K562 (cell line): ENCODE data around the gene SH2D7. TPM values are rescaled to one million over a fixed set of nuclear protein-coding genes. Genes with fewer than 3 reads are reported as not detected.

ENCODE experiments used
- ATAC-seq: fragments of 200-7000 bp; cut with Tn5 transposase; 3 replicates; pipeline ENCODE4 v1.9.1; 2020; ENCODE audit warnings: moderate library complexity
- BruUV-seq: library from RNA; stranded (reverse); fragments of 400-500 nt; replicated peaks from 2 replicates; lab custom pipeline; 2021; lab: Mats Ljungman, UMichigan
- CTCF ChIA-PET: fragments of 300-600 bp; formaldehyde crosslinking; extraction: SDS; loops from one replicate; lab custom pipeline; 2021; ENCODE audit warnings: low intra/inter-chr PET ratio; lab: Yijun Ruan, JAX
- POLR2A ChIA-PET: fragments of 300-600, 350-650 bp; sonication (Branson Sonifier 250); formaldehyde crosslinking; extraction: SDS; loops from one replicate; lab custom pipeline; 2021; ENCODE audit warnings: antibody characterized with exemption, inconsistent platforms; lab: Yijun Ruan, JAX
- DNase-seq, 4 experiments: peaks; one replicate each; pipeline versions ENCODE4 v3.0.0 to v3.0.0-alpha.2; 2011 to 2018; ENCODE audit warnings: low spot score in 3 of 4, mixed read lengths in 3 of 4; ENCODE audit errors: extremely low read depth in 1 of 4
- FAIRE-seq: peaks from 2 replicates; lab custom pipeline; 2011; peaks lifted over from hg19 to GRCh38; lab: Jason Lieb, UNC
- H2AFZ ChIP-seq: 2 replicates; pipeline ENCODE4 v1.6.0; 2011; ENCODE audit warnings: low read depth, low read length, control low read depth, inconsistent platforms
- H3K27ac ChIP-seq: fragments of 200-600 bp; 3 replicates; pipeline ENCODE4 v1.8.0; 2011; ENCODE audit warnings: low read depth, mild to moderate bottlenecking, control low read depth, inconsistent platforms, low read length, moderate library complexity, mixed read lengths; ENCODE audit errors: extremely low read depth
- H3K27me3 ChIP-seq, 2 experiments: fragments of 300-600 bp in 1 of 2; 2 replicates in 1 of 2; 3 replicates in 1 of 2; pipeline versions ENCODE4 v1.6.0 to v1.8.0; 2011; ENCODE audit warnings: inconsistent platforms in 2 of 2, low read length in 2 of 2, mild to moderate bottlenecking in 1 of 2, mixed read lengths in 1 of 2, moderate library complexity in 1 of 2; ENCODE audit not compliant: control insufficient read depth in 2 of 2, insufficient read depth in 2 of 2
- H3K36me3 ChIP-seq: fragments of 300-600 bp; 3 replicates; pipeline ENCODE4 v1.8.0; 2011; ENCODE audit warnings: mild to moderate bottlenecking, low read length, inconsistent platforms; ENCODE audit not compliant: control insufficient read depth, insufficient read depth
- H3K4me1 ChIP-seq, 2 experiments: fragments of 200-600 bp in 1 of 2; replicated peaks in 1 of 2; 2 replicates in 1 of 2; 3 replicates in 1 of 2; pipeline versions ENCODE4 v1.5.1 to v1.8.0; 2011; ENCODE audit warnings: inconsistent platforms in 2 of 2, low read length in 2 of 2, mild to moderate bottlenecking in 1 of 2, mixed read lengths in 1 of 2, moderate library complexity in 1 of 2; ENCODE audit not compliant: control insufficient read depth in 2 of 2, insufficient read depth in 2 of 2
- H3K4me2 ChIP-seq: 2 replicates; pipeline ENCODE4 v1.6.1; 2011; ENCODE audit warnings: low read length, control low read depth, inconsistent platforms, mixed read lengths; ENCODE audit not compliant: insufficient read depth
- H3K4me3 ChIP-seq: fragments of 200-600 bp; sonication (generic), shearing (Covaris generic); 2 replicates; pipeline ENCODE4 v1.5.1; 2016; ENCODE audit warnings: control low read depth, inconsistent platforms
- H3K79me2 ChIP-seq: fragments of 200-600 bp; 3 replicates; pipeline ENCODE4 v1.8.0; 2011; ENCODE audit warnings: low read length, inconsistent platforms; ENCODE audit not compliant: control insufficient read depth, insufficient read depth
- H3K9ac ChIP-seq, 2 experiments: 2 replicates each; pipeline versions ENCODE4 v1.6.0 to v1.6.1; 2011; ENCODE audit warnings: low read depth in 2 of 2, low read length in 2 of 2, control low read depth in 1 of 2, inconsistent platforms in 1 of 2, mild to moderate bottlenecking in 1 of 2, mixed read lengths in 1 of 2; ENCODE audit not compliant: insufficient read depth in 1 of 2
- H3K9me1 ChIP-seq: one replicate; pipeline ENCODE4 v1.6.0; 2011; ENCODE audit warnings: inconsistent platforms, mild to moderate bottlenecking, low read length, moderate library complexity; ENCODE audit not compliant: control insufficient read depth, insufficient read depth
- H3K9me3 ChIP-seq: replicated peaks from 2 replicates; pipeline ENCODE4 v1.5.1; 2011; ENCODE audit warnings: low read depth, low read length, inconsistent platforms; ENCODE audit not compliant: control insufficient read depth, insufficient read depth
- H4K20me1 ChIP-seq: replicated peaks from 2 replicates; pipeline ENCODE4 v1.6.1; 2011; ENCODE audit warnings: low read length, inconsistent platforms, mixed read lengths; ENCODE audit not compliant: control insufficient read depth, insufficient read depth
- EHMT2 ChIP-seq: fragments of 450-650 bp; IDR thresholded peaks from 2 replicates; pipeline ENCODE4 v1.6.1; 2018; ENCODE audit warnings: antibody characterized with exemption
- FOXM1 ChIP-seq, 2 experiments: fragments of 450-650 bp in 1 of 2; sonication (generic) in 1 of 2; formaldehyde crosslinking in 1 of 2; IDR thresholded peaks; 2 replicates each; pipeline versions ENCODE4 v1.6.1 to v1.9.0; 2017 to 2022; ENCODE audit warnings: low read depth in 2 of 2, mild to moderate bottlenecking in 2 of 2, missing genetic modification reagents in 1 of 2, moderate library complexity in 1 of 2
- GATAD2A ChIP-seq: fragments of 450-650 bp; IDR thresholded peaks from 2 replicates; pipeline ENCODE4 v1.6.1; 2017
- THRAP3 ChIP-seq: fragments of 450-650 bp; IDR thresholded peaks from 2 replicates; pipeline ENCODE4 v1.6.1; 2016; ENCODE audit warnings: mild to moderate bottlenecking, inconsistent platforms, borderline replicate concordance
- ZNF282 ChIP-seq: sonication (generic); formaldehyde crosslinking; IDR thresholded peaks from 2 replicates; pipeline ENCODE4 v1.8.1; 2023; ENCODE audit warnings: missing genetic modification reagents
- WGBS: fragments of 100-300 bp; shearing (Covaris generic); methylation state at CpG from one replicate; pipeline ENCODE4 v1.1.6; 2016; ENCODE audit warnings: low coverage, mixed read lengths; ENCODE audit not compliant: insufficient coverage; ENCODE audit errors: missing lambda C conversion rate; 5-methylcytosine and 5-hydroxymethylcytosine counted together
- in situ Hi-C: fragments of 300-500 bp; cut with MboI; formaldehyde crosslinking; loops from 4 replicates; pipeline ENCODE4 v1.15.0; 2018; ENCODE audit warnings: inconsistent platforms, mixed read lengths
- intact Hi-C: fragments of 100-400 bp; cut with micrococcal nuclease; formaldehyde crosslinking; loops from 2 replicates; pipeline ENCODE4 v1.14.2; 2022
- polyA plus RNA-seq, 8 experiments: library from polyadenylated mRNA; depleted of rRNA in 4 of 8; stranded (reverse) in 5 of 8; unstranded in 3 of 8; fragments of >200 nt; fragmentation: Nextera tagmentation in 2 of 8; fragmentation: Illumina TruSeq in 1 of 8; extraction: Ambion mirVana in 2 of 8; extraction: Trizol in 1 of 8; gene quantifications; 2 replicates each; pipeline versions ENCODE4 v1.2.1 to v1.2.3, GENCODE V29; 2011 to 2014; ENCODE audit warnings: inconsistent platforms in 1 of 8, missing spikeins in 1 of 8
- total RNA-seq, 7 experiments: library from RNA; depleted of rRNA in 6 of 7; stranded (reverse); fragments of >200 nt in 6 of 7; fragmentation: Illumina TruSeq in 2 of 7; extraction: Trizol in 2 of 7; gene quantifications; 2 replicates each; pipeline versions ENCODE4 v1.2.1 to v1.2.3, GENCODE V29; 2011 to 2021; ENCODE audit warnings: low replicate concordance in 1 of 7
- TF ChIP-seq, protein P1 (sequence below): fragments of 250-450 bp; sonication (Bioruptor Pico); IDR thresholded peaks from 2 replicates; pipeline ENCODE4 v1.5.0; 2021
- TF ChIP-seq, protein P2 (sequence below): fragments of 450-650 bp; IDR thresholded peaks from 2 replicates; pipeline ENCODE4 v1.7.0; 2016; ENCODE audit warnings: borderline replicate concordance

Gene SH2D7
- total and polyA plus RNA-seq, 9 of the 15 experiments (the other 6 are each of a cell fraction or from before 2014, with no cell fraction given), result not detected

DNA sequence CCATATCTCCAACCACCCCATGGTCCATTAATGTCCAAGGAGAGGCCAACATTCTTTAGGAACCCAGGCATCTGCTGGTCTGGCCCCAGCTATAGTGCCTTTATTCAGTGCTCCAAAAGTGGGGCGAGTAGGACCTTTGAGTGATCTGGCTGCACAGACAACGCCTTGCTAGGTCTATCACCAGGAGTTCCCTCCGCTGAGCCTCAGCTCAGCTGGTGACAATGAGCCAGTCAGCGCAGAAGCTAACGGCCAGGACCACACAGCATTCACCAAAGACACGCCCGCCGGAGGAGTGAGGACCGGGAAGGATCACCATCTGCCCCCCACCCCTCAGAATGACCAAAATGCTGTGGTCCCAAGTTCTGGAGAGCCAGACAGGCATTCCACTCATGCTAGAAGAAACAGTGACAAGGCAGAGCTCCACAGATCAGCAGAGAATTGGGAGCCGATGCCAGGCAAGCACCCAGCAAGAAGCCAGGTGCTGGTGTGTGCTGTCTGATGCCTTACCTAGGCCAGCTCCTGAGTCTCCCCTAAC is 33.9 kb upstream of the SH2D7 start:
- Histone ChIP-seq H3K4me3 (no peak overlapping the region), H3K27ac (no peak overlapping the region), H3K9ac (no peak overlapping the region), H3K9me3 (no peaks in the 10 kb centered on the region), H3K4me1 (peaks cover 3 to 4% of the 10 kb centered on the region in 2 experiments; a peak in 3 of 5 replicates), H2AFZ (no peak overlapping the region), H3K79me2 (0 out of 3 replicates have a peak, but pooled peaks cover 2% of the 10 kb centered on the region), H3K27me3 (no peaks in the 10 kb centered on the region), H3K36me3 (peaks cover 2% of the 10 kb centered on the region; the same call in 1 of the 3 replicates), H4K20me1 (peaks cover 5% of the 10 kb centered on the region; the same call in 1 of the 2 replicates), H3K9me1 (no peaks in the 10 kb centered on the region), H3K4me2 (no peak overlapping the region)
- ChIA-PET POLR2A (interaction anchor here (1.2 to 1.9 kb wide), 4 partner anchors 9 to 16 kb away, joined by 4 to 9 read pairs (median 5); no protein-coding TSS in a partner anchor), CTCF (no interaction called here)
- in situ Hi-C loops (no loop called here), intact Hi-C loops (no loop called here)
- 57% methylated on average over 10 of the region's 10 CpGs for WGBS
- TF ChIP-seq ZNF282 (CRISPR knock-in tag) (no peak), FOXM1 (IDR thresholded peaks at IDR 0.05; ENCODE audit: low read depth) (no peak), FOXM1 (CRISPR knock-in tag; IDR thresholded peaks at IDR 0.05; ENCODE audit: low read depth) (no peak), GATAD2A (no peak), THRAP3 (no peak), EHMT2 (no peak)
- TF ChIP-seq, protein P1, sequence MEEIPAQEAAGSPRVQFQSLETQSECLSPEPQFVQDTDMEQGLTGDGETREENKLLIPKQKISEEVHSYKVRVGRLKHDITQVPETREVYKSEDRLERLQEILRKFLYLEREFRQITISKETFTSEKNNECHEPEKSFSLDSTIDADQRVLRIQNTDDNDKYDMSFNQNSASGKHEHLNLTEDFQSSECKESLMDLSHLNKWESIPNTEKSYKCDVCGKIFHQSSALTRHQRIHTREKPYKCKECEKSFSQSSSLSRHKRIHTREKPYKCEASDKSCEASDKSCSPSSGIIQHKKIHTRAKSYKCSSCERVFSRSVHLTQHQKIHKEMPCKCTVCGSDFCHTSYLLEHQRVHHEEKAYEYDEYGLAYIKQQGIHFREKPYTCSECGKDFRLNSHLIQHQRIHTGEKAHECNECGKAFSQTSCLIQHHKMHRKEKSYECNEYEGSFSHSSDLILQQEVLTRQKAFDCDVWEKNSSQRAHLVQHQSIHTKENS, result no peak
- TF ChIP-seq, protein P2, sequence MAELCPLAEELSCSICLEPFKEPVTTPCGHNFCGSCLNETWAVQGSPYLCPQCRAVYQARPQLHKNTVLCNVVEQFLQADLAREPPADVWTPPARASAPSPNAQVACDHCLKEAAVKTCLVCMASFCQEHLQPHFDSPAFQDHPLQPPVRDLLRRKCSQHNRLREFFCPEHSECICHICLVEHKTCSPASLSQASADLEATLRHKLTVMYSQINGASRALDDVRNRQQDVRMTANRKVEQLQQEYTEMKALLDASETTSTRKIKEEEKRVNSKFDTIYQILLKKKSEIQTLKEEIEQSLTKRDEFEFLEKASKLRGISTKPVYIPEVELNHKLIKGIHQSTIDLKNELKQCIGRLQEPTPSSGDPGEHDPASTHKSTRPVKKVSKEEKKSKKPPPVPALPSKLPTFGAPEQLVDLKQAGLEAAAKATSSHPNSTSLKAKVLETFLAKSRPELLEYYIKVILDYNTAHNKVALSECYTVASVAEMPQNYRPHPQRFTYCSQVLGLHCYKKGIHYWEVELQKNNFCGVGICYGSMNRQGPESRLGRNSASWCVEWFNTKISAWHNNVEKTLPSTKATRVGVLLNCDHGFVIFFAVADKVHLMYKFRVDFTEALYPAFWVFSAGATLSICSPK, result no peak
- peak; percentile 15 for FAIRE-seq
- no peak for ATAC-seq
- no peak for DNase-seq
- no TSS peak for BruUV-seq
